GM21515 (cell line): ENCODE results near the gene GRPEL1.

Source experiments
- ATAC-seq: cut with Tn5 transposase; IDR thresholded peaks from one replicate; pipeline ENCODE4 v1.9.1; 2021; ENCODE audit not compliant: unreplicated experiment

The GRPEL1 gene

DNA sequence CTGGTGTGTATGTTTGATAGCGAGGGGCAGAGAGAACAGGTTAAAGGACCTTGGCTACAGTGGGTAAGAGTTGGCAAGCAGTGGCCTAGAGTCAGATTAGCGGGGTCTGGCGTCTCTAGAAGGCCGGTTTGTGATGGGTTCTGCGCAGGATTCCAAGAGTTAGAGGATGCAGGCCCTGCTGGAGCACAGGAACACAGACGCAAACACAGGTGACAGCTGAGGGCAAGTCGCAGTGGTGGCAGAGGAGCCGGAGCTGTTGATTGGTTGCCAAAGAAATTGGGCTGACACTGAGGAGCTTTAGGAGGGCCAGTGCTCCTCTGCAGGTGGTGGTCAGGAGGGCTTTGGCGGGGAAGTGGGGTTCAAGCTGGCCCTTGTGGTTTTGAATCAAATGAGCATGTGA is 20.9 kb downstream of the GRPEL1 start:
- no peak for ATAC-seq

DNA sequence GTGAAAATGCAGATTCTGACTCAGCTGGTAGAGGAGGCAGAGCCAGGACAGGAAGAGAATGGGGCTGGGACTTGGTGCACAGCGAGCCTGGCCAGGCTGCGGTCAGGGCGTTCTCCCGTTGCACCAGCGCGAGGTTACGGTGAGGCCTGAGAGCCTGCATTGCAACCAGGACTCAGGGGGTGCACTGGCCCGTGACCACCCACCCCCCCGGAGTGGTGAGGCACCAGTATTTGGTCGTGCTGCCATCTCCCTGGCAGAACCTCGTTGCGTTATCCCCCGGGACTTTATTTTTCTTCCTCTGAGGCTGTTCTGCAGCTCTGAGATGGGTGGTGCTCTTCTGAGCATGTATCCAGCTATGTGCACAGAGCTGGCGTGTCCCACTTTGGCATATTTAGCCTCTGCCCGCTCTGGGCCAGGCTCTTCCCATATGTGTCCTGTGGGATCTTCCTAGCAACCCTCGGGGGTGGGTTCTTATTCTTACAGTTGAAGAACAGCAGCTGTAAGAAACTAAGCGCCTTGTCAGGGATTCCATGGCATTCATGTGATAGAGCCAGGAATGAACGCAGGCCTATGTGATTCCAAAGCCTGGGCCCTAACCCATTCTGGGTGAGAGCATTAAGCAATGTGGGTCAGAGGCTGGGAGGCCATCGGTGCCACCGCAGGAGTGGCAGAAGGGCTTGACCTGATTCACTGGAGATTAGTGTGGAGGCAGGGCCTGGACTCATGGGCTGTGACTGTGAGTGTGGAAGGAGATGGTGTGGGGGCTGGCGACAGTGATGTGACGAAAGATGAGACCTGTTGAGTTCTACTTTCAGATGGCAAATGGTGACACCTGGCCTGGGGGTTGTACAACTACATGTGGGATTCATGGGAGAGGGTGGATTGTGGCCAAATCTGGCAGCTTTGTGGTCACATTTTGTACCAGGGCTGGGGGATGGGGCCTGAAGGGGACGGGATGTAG is 21.6 kb downstream of the GRPEL1 start:
- no peak for ATAC-seq

DNA sequence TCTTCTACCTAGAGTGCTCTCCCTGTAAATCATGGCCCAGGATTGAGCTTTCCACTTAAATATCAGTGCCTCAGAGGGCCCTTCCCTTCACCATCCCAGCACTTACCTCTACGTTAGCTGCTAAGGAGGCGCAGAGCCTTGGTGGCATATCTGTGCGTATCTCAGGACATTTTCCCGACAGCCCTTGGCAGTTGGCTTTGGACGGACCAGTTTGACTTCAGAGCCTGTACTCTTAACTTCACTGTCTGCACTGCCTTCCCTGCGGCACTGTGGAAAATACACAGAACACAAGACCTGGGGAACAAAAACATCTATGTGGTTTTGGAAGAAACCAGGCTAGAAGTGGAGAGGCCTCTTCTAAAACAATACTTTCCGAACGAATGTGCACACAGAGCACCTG is 22.3 kb downstream of the GRPEL1 start:
- no peak for ATAC-seq

DNA sequence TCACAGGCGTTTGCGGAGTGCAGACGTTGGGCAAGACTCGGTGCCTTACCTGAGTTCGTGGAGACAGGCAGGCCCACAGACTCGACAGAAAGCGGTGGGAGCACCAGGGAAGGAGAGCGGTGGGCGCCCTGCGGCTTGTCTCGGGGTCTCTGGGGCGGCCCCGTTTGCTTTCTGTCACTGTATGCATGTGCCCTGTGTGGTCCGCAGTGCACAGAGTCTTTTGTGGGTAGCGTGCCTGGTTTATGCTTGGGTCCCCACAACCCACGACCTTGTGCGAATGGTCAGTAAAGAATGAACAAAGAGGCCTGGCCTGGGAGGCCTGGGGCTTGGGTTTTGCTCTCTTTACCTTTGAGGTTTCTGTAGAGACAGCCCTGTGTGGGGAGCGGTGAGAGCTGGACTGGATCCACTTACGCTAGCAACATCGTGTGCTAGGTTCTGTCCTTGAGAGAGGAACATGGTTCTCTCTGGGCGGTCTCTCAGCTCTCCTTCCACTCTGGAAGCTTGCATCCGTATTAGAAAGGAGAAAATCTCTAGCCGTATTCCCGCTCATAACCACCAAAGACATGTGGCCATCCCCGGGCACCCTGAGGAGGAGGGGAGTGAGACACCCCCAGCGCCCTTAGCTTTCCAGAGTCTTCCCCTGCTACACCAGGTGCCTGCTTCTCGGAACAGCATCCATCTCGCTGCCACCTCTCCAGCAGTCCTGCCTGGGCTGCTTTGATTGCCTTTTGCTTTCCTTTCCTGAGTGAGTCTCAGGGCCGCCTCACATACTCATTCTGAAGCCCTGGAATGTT is 23.5 kb downstream of the GRPEL1 start:
- no peak for ATAC-seq

DNA sequence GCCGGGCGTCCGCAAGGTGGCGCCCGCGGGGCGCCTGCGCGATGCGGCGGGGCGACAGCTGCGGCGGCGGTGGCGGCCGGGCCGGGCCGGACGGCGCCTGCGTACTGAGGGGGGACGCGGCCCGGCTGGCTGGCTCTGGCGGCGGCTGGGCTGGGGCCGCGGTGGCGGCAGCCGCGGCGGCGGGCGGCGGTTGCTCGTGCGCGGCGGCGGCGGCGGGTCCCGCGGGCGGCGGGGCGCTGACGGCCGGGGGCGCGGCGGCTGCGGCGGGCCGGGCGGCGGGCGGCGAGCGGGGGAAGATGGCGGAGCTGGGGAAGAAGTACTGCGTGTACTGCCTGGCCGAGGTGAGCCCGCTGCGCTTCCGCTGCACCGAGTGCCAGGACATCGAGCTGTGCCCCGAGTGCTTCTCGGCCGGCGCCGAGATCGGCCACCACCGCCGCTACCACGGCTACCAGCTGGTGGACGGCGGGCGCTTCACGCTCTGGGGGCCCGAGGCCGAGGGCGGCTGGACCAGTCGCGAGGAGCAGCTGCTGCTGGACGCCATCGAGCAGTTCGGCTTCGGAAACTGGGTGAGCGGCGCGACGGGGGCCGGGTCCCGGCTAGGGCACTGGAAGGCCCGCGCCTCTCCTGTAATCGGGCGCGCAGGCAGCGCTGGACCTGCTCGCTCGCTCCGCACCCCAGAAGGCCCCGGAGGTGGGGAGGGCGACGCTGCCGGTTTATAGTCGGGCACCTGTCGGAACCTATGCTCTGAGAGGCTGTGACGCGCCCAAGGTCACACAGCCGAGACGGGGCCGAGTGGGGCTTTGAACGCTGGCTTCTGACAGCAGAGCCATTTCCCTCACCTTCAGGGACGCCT is 24.4 kb downstream of the GRPEL1 start, which contains the start of gene TADA2B:
Gene TADA2B (plus strand): TSS at position 89 of the 853 bp plus-strand sequence. CDS start 208 bp downstream, at position 297.
- peak; percentile 25 for ATAC-seq

DNA sequence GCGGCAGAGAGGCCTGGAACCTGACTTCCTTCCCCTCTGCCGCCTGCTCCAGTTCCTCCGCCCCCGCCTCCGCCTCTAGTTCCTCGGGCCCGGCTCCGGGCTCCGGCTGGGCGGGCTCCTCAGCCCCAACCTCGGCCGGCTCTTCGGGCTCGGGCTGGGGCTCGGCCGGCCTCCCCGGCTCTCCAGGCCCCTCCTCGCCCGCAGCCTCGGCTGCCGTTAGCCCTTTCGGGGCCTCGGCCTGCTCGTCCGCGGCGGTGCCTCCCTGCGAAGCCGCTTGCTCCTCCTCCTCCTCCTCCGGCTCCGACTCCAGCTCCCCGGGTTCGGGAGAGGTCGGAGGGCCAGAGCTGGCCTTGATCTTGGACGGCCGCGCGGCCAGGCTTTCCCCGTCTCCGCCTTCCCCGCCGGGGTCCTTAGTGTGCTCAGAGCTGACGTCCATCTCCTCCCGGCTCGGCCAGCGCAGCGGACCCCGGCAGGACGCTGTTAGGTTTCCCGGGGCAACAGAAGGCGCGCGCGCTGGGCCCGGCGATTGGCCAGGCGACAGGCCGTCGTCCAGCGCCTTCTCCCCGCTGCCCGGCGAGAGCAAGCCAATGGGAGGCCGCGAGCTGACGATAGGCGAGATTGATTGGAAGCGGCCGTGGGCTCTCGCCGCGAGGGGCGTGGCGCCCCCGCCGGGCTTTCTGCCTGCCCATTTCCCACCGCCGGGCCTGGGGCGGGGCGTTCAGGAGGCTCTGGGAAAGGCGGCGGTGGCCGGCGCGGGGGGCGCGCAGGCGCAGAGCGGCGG is 25.2 kb downstream of the GRPEL1 start:
- ATAC-seq = peak; percentile 71

DNA sequence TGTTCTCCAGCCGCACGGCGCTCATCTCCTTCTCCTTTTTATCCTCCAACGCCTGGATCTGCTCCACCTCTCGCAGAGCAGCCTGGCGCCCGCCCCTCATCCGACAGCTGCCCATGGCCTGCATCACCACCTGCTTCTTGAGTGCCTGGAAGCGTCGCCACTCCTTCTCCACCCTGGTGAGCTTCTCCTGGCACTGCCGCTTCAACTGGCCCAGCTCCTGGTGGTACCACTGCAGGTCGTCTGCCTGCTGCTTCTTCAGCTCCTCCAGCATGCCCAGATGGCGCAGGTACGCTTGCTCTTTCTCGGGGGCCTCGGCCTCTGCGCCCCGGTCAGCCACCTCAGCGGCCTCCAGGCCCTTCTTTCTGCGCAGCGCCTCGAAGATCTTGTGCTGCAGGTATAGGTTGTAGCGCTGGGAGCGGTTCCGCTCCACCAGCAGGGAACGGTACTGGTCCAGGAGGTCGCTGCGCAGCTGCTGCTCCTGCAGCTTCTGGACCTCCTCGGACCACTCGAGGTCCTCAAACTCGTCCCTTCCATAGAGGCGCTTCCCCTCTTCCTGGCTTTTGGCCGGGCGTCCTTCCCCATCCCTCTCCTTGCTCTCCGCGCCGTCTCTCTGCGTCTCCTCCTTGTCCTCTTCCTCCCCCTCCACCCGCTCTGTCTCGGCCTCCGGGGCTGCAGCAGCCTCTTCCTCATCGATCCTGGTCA is 25.9 kb downstream of the GRPEL1 start:
- no peak for ATAC-seq

DNA sequence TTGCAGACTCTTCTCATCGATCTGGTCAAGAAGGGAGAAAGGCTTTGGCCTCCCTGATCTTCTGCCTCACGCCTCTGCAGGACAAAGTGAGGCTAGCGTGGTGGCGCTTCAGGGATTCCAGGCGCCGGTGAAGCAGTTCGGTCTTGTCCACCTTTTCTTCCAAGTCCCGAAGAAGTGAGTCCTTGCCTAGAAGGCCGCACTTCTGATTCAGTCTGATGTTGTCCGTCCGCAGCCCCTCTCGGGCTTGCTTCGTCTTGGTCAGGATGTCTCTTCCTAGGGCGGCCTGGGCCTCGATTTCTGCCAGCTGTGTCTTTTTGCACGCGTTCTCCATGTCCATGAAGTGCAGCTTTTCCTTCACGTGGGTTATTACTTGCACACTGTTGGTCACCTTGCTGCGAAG is 26.6 kb downstream of the GRPEL1 start:
- ATAC-seq = no peak

DNA sequence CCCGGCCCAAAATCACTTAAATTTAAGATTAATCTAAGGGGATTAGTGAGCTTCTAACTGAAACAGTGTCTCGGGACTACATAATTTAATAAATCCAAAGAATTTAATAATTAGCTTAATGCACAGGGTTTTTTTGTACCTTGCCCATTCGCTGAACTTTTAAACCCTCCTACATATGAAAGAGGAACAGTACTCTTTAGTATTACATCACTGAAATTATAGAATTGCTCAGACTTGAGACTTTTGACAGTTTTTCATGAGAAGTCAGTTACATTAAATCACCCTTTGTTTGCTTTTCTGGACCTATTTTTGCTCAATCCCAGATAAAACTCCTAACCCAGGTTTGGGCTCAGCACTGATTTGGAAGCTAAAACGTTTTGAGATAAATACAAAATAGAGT is 27.1 kb downstream of the GRPEL1 start:
- ATAC-seq = no peak

DNA sequence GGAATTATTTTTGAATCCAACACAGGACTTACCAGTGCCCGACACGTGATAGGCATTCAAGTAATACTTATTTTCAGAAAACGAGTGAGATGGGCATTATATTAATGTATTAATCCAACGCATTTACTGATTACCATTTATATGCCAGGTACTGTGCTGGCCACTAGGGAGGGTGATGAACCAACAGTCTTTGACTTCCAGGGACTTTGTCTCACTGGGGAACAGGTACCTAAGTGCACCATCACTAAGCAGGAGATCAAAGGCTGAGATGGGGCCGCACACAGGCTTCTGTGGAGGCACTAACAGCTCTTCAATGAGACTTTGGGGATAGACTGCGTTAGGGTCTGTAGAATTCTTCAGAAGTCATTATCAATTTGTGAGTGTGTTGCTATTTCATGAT is 30.4 kb downstream of the GRPEL1 start:
- ATAC-seq = no peak

DNA sequence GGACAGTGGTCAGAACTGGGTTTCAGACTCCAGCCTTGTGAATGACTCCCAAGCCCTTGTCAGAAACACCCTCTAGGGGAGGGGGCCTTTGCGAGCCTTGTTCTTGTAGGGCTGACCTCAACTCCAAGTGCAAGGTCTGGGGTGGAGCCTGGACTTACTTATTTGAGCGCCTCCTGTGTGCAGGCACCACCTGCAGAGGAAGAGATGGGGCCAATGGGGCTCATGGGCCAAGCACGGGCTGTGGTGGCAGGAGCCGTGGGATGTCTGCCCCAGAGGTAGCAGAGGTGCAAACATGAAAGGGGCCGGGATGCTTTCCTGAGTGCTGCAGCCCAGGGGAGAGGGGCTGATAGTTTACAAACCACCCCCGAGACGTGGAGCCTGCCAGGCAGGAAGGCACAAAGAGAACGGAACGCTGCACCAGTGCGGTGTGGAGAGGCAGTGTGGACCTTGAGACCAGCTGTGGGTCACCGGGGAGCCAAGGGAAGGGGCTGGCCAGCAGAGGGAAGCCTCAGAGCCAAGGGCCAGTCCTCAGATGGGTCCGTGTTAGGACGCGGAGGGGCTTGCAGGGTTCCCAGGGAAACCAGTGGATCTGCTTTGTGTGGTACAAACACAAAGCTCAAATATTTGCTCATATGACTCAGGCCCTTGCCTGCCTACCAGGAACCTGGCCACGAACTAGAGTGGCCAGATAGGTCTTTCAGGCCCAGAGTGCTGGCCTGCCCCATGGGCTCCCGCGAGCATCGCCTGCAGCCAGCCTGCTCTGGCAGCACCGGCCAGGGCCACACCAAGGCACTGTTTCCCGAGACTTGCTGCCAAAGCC is 33.4 kb downstream of the GRPEL1 start:
- ATAC-seq = no peak

DNA sequence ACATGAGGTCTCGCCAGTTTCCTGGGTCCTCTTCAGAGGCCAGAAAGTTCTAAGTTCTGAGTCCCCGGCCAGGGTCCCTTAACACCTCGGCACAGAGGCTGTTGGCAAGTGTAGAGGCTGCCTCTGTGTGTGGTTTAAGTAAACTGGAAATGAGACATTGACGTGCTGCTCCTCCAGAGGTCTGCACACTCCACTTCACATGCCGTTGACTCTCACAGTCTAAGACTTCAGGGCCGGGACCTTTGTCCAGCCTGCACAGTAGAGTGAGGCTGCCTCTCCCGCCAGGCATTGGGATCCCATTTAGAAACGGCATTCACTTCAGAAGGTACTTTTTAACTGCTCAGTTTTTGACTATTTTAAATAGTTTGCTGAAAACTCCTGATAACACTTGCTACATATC is 35.3 kb downstream of the GRPEL1 start:
- ATAC-seq = no peak

DNA sequence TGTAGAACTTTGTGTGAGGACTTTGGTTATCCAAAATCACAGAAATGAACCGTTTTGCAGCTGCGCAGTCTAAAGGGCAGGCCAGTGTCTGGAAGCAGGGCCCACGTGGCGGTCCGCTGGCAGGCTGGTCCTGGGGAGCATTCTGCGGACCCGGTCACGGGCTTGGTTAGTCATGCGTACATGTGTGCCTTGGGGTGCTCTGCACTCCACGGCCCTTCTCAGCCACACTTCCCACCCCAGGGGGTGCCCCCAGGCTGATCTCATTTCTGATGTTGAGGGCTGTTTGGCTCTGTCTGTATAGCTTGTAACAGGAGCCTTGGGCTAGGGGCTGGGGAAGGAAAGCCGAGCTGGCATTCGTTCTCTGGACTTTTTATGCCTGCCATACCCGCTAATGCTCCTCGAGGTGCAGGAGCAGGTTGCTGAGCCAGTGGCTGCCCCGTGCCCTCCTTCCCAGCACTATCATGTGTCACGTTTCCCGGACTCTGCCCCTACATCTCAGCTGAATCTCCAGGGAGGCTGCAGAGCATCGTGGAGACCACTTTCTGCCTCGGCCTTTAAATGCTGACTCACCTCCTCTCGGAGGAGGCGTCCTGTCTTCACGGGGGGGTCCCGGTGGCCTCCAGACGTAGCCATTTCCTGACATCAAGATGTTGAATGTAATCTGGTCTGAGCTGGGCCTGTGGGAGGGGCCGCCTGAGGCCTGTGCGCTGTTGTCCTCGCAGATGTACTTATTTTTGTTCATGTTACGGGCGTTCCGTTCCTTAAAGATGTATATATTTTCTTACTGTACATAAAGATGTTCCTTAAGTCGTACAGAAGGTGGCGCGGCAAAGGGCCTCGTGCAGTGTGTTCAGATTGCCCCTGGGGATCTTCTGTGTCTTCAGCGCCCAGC is 36.1 kb downstream of the GRPEL1 start:
- ATAC-seq = no peak

DNA sequence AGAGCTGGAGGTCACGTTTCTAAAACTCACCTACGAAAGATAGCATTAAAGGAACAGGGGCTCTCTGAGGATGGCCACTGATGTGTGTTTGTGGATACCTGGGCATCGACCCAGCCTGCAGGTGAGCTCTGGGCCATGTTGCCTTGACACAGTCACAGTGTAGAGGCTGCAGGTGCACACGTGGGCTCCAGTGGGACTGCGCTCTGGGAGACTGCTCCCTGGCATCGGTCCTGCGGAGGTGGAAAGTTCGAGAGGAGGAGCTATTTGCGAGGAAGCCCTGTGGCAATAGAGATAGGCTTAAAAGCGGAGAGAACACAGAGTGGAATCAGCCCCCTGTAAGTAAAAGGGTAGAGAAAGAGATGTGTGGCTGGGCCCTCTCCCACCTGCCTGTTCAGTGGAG is 37.0 kb downstream of the GRPEL1 start:
- no peak for ATAC-seq

DNA sequence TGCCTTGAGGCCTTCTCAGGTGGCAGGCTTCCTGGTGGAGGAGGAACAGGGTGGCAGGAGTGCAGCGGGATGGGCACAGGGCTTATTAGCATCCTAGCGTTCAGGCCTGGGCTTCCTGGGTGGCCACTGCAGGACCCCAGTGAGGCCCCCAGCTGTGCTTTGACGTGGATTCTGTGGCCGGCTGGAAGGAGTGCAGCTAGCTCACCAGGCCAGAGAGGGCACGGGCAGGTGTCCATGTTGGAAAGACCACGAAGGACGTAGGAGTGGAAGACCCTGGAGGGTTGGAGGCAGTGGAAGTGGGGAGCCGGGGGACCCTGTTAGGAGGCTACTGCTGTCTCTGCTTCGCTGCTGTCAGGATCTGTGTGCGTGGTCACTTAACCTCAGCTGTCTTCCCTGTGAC is 37.9 kb downstream of the GRPEL1 start:
- ATAC-seq = no peak

DNA sequence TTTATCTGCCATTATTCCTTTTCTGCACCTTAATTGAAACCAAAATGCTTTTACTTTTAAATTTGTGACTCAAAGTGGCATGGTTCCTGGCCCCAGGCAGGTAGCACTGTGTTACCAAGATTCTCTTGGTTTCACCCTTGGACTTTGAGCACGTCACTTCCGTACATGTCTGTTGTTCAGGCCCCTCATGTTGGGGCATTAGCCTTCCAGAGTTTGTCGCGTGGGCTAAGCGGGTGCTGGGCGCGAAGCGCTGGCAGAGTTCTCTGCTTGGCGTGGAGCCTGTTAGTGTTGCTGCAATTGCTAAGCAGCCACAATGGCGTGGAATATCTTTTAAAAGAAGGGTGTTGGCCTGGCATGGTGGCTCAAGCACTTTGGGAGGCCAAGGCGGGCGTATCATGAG is 38.7 kb downstream of the GRPEL1 start:
- ATAC-seq = no peak

DNA sequence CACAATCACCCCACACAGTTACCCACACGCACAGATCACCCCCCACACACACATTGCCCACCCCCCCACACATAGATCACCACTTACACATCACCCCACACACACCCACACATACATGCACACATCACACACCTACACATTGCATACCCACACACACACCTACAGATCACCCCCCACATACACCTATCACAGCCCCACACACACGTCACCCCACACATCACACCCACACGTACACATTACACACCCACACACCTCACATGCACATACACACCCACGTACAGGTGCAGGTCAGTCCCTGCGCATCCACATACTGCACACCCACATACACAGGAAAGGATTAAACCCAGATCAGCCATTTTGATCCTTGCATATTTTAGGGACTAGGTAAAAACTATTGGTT is 40.0 kb downstream of the GRPEL1 start:
- ATAC-seq = no peak

DNA sequence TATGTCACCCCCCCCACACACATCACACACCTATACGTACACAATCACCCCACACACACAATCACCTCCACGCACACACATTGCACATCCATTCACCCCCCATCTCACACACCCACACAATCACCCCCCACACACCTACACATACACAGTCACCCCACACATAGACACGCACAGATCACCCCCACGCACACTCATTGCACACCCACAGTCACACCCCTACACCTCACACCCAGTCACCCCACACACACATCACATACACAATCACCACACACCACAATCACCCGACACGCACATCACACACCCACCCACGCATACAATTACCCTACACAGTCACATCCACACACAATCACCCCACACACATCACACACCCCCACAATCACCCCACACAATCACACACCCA is 40.6 kb downstream of the GRPEL1 start:
- no peak for ATAC-seq
